Stimulated activated CD4-positive, alpha-beta T cell treated with anti-CD3 and anti-CD28 coated beads, Interleukin-15, amount 100 ng/mL, for 1 hour (primary cell): ENCODE measurements around the gene CGN.

Experiments used
- DNase-seq, 2 donors: peaks; one replicate each; pipeline ENCODE4 v3.0.0-alpha.2; 2020; ENCODE audit warnings: low read depth in 1 of 2, low spot score in 1 of 2

CGN gene

GRCh38 chr1:151547119-151547899, 36.1 kb downstream of the CGN start:
- DNase-seq, result no peak

- no peak for DNase-seq
Measured at GRCh38 chr1:151547900-151548230, 36.7 kb downstream of the CGN start.

GRCh38 chr1:151549199-151549598, 38.0 kb downstream of the CGN start:
- no peak for DNase-seq

GRCh38 chr1:151553659-151554058, 42.5 kb downstream of the CGN start:
- DNase-seq, result no peak

GRCh38 chr1:151556052-151556451, 44.9 kb downstream of the CGN start:
- DNase-seq, result no peak

GRCh38 chr1:151562661-151563060, 51.5 kb downstream of the CGN start:
- DNase-seq, result no peak

- no peak for DNase-seq
Measured at GRCh38 chr1:151563376-151563775, 52.2 kb downstream of the CGN start.

GRCh38 chr1:151565502-151566189, 54.5 kb downstream of the CGN start:
- DNase-seq, result no peak

- DNase-seq, result no peak
Measured at GRCh38 chr1:151568626-151569088, 57.5 kb downstream of the CGN start.

GRCh38 chr1:151570819-151571218, 59.6 kb downstream of the CGN start:
- no peak for DNase-seq

GRCh38 chr1:151574575-151575529, 63.7 kb downstream of the CGN start:
- no peak for DNase-seq

GRCh38 chr1:151577173-151577572, 66.0 kb downstream of the CGN start:
- DNase-seq, result no peak

GRCh38 chr1:151578941-151579340, 67.8 kb downstream of the CGN start:
- no peak for DNase-seq

GRCh38 chr1:151579436-151580225, 68.4 kb downstream of the CGN start:
- DNase-seq, result no peak

GRCh38 chr1:151581451-151581850, 70.3 kb downstream of the CGN start:
- DNase-seq, result no peak

GRCh38 chr1:151581921-151582320, 70.7 kb downstream of the CGN start:
- DNase-seq, result no peak

GRCh38 chr1:151583796-151584195, 72.6 kb downstream of the CGN start:
- no peak for DNase-seq

- DNase-seq, result no peak
Measured at GRCh38 chr1:151584278-151584677, 73.1 kb downstream of the CGN start.

GRCh38 chr1:151584780-151585179, 73.6 kb downstream of the CGN start:
- DNase-seq, result no peak

- no peak for DNase-seq
Measured at GRCh38 chr1:151585622-151586021, 74.4 kb downstream of the CGN start.
